SU-DHL-6 (cell line): ENCODE data around the gene ARMH3.

Source experiments
- CTCF ChIP-seq: fragments of 200-600 bp; sonication (generic); IDR thresholded peaks from one replicate; pipeline ENCODE4 v1.5.1; 2017; ENCODE audit warnings: antibody characterized with exemption, mild to moderate bottlenecking, low read length, moderate library complexity; ENCODE audit not compliant: insufficient read depth, poor library complexity, severe bottlenecking
- EZH2phosphoT487 ChIP-seq: fragments of 200-600 bp; sonication (generic), shearing (Covaris generic); conservative IDR thresholded peaks from 2 replicates; pipeline ENCODE4 v1.6.1; 2018; ENCODE audit warnings: mild to moderate bottlenecking, antibody characterized with exemption, low read length, moderate library complexity, mixed read lengths

- TF ChIP-seq CTCF: no peak
- no peak for TF ChIP-seq EZH2phosphoT487
These were observed 153.7 kb downstream of the ARMH3 start for GRCh38 chr10:101902032-101902819.
